Middle frontal gyrus (tissue), 1 donor: ENCODE data around the gene MCTP2.
A peak's percentile ranks its signal among the peaks of the same experiment; 100 is the strongest.

Experiments used
- DNase-seq: peaks from one replicate; pipeline ENCODE4 v3.0.0-alpha.2; 2015; ENCODE audit warnings: low spot score; ENCODE audit errors: extremely low spot score

MCTP2 gene

DNA sequence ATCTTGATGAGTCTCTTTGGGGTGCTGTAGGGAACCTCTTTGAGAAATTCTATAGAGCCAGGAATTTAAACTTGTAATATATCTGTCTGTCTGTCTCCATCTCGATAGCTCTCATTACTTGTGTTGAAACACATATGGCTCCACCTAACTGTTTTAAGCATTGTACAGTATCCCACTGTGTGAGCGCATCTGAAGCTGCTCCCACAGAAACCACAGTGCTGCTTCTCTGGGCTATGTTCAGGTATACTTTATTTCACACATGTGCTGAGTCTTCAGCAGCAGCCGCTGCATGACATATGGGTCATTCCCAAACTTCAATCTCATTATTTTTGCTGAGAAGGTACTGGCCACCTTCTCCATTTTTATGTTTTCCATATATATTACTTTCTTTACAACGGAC, 63.9 kb downstream of the MCTP2 start:
- DNase-seq = no peak

DNA sequence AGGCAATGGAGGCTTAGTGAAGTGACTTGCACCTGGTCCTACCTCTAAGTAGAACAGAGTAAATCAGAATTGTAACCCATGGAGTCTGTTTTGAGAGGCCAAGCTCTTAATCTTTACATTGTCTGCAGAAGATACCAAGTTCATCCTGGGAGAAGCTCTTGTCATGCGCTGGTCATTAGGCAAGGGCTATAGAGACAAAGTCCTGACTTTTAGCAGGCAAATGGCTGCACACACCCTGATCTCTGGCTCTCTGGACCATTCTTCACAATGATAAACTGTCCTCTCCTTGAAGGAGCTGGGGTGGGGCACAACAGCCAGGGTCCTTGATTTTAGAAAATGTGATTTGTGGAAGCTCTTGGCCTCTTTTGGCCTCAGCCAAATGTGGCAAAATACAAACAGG, 65.4 kb downstream of the MCTP2 start:
- DNase-seq = no peak

DNA sequence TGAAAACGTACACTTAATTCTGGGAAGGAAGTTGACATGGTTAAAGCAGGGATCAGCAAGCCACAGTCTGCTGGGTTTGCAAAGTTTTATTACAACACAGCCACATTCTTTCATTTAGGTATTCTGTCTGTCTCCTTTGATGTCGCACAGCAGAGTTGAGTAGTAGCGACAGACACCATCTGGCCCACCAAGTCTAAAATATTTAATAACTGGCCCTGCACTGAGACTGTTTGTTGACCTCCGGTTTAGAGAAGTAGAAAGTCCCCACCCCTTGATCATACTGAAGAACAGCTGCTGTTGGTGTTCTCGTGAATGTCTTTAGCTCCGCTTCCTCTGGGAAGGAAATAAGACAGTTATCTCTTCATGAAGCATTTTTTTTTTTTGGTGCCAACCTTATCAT, 66.2 kb downstream of the MCTP2 start:
- DNase-seq = no peak

DNA sequence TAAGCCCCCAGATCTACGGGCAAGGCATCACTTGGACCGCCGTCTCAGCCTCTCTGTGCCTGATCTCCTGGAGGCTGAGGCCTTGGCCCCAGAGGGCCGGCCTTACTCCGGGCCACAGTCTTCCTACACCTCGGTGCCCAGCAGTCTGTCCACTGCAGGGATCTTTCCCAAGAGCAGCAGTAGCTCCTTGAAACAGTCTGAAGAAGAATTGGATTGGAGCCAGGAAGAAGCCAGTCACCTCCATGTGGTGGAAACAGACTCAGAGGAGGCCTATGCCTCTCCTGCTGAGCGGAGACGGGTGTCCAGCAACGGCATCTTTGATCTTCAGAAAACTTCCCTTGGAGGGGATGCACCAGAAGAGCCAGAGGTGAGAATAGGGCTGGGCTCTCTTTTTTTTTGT, 67.0 kb downstream of the MCTP2 start:
- DNase-seq = no peak

DNA sequence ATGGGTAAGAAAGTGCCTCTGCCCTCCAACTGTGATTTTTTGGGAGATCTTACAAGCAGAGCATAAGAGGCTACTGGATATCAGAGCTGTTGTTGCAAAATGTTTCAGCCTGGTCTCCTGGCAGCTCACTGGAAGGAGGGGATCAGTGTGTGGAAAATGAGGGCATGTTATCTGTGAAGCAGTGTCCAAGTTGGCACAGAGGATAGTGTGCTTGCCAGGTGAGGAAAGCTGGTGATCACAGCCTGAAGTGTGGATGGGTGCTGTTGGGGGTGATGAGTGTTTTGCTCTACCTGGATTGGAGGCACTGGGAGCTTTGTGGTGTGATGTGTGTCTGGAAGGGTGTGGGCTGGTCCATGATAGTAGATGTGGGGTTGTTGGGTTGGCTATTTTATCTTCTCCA, 69.3 kb downstream of the MCTP2 start:
- no peak for DNase-seq

DNA sequence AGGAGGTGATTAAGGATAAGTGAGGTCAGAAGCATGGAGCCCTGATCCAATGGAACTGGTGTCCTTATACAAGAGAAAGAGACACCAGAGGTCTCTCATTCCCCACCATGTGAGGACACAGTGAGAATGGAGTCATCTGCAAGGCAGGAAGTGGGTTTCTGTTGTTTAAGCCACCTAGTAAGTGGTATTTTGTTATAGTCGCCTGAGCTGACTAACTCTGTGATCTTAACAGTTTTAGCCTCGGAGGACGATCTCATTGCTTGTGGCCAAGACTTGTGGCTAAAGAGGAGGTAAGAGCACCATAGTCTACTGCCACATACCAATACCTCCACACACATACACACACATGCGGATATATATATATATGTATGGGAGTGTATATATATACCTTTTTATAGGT, 73.8 kb downstream of the MCTP2 start:
- DNase-seq = no peak

DNA sequence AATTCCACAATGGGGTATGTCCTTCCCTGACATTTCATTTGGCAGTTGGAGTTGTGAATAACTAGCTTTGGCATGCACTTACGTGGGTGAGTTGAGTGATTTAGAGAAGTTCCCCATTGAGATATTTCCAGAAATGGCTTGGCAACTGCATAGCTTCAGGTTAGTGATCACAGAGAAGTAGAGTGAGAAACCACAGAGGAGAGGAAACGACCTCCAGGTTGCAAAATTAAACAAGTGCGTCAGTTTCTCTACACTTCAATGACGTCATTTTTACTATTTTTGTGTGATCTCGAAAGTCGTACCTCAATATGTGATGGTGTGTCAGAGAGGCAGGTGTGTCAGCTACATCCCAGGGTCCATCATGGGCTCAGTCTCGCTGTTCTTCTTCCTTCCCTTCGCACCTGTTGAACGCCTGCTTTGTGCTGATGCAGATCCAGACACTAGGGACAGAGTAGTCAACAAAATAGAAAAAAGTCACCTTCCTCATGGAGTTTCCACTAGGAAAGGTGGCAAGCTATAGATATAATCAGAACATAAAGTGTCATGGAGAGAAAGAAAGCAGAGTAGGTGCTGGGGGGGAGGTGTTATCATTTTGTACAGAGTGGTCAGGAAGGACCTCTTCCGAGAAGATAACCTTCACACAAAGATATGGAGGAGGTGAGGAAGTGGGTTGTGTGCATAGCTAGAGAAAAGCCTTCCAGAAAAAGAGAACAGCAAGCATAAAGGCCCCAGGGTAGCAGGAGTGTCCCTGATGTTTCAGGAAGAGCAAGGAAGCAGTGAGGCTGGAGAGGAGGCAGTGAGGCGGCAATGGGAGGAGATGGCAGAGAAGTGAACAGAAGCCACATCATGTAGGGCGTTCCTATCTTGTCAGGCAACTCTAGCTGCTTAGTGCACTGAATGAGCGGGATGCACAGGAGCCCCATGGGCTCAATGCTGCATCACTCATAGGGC, 75.6 kb downstream of the MCTP2 start:
- DNase-seq = no peak

DNA sequence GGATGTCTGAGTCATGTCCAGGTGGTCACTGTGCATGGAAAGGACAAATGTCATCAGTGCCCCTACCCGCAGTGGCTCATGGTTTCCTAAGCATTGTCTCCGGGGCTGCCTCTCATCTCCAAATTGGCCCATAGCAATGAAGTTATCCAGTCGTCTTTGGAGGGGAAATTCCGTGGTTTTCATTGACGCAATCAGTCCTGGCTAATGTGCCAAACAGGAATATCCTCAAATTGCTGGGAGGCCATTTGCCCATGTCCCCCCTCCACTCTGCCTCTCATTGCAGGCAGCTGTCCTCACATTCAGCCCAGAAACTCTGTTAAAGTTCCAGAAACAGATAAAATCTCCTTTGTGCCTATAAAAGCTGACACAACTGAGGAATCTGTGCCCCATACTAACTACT, 81.6 kb downstream of the MCTP2 start:
- no peak for DNase-seq

DNA sequence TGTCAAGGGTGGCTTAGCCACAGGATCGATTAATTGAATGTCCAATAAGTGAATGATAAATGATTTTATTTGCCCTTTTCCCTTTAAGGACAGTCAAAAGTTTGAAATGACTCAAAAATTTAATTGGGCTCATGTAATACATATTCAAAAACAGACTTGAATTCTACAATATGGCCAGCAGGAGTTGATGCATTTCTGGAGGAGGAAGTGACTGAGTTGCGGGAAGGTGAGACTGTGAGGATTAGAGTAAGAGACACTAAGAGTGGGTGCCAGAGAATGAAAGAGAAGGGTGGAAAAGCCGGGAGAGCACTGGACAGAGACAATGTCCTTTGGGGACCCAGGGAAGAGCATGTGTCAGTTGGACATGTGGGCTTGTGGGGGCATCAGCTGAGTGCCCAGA, 83.3 kb downstream of the MCTP2 start:
- no peak for DNase-seq

DNA sequence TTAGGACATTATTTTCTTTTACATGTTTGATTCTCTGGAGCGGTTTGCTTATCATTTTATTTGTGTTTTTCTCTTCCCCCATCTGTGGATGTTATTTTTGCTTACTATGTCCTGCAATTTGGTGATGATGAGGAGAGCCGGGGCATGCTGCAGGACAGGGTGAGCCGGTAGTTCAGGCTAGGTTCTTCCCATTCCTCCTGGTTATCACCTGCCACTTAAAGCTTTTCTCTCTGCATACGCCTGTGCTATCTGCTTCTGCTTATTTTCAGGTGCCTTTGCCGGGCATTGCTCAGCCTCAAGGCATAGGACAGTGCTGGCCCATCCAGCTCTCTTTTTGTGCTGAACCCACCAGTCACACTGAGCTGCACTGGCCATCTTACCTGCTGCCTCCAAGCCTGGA, 85.8 kb downstream of the MCTP2 start:
- DNase-seq = no peak

DNA sequence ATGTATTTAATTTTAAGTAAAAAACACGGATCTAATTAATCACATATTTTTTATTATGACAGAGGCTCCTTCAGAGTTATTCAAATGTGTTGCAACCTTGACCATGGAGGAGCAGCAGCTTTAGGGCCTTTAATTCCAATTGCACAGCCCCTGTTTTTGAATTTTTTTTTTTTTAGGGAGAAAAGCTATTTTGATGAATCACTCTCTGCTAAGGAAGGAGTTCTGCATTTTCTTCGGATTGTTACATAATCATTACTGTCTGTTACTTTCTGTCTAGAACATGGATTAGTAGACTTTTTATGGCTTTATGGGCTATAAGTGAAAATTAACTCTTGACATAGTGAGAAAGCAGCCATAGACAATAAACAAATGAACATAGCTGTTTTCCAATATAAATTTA, 90.8 kb downstream of the MCTP2 start:
- DNase-seq = no peak

DNA sequence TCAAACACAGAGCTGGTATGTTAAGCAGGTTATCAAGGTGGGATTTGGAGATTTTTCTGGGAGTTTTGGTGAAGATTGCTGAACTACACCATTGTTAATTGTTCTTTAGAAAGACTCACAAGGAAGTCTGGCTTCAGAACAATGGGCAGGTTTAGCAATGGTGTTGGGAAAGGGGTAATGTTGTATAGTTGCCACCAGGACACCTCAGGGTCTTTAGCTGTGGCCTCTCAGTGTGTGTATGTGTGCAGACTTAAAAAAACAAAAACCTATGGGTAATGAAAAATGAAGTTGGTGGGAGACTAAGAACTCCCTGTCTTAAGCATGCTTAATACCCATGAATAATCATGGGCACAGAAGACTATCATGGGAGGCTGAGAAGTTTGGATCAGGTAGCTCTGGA, 91.7 kb downstream of the MCTP2 start:
- no peak for DNase-seq

DNA sequence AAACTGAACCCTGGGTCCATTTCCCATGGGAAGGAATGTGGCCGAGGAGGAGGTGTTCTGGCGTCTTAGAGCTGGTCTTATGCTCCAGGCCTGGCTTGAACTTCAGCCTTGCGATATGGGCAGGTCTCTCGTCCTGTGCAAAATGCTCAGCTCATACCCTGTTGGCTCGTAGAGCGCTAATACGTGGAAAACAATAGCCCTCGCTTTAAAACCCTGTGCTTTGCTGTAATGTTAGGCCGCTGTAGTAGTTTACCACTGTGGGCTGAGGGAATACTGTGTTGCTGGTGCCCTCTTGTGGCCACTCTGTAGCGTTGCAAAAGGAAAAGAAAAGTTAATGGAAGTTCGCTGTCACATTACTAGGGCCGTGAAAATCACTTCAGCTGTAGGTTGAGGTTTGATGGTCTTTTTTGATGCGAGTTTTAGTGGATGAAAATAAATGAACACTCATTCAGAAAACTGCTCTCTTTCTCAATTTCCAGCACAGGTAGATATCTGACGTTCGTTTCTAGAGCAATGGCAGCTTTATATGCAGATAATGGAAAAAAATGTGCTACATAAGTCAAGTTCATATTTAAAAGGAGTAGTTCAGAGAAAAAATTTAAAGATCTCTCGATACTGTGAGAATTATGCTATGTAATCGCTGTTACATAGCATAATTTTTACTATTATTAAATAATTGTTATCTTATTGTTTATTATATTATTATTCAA, 92.9 kb downstream of the MCTP2 start:
- DNase-seq = peak; percentile 13

DNA sequence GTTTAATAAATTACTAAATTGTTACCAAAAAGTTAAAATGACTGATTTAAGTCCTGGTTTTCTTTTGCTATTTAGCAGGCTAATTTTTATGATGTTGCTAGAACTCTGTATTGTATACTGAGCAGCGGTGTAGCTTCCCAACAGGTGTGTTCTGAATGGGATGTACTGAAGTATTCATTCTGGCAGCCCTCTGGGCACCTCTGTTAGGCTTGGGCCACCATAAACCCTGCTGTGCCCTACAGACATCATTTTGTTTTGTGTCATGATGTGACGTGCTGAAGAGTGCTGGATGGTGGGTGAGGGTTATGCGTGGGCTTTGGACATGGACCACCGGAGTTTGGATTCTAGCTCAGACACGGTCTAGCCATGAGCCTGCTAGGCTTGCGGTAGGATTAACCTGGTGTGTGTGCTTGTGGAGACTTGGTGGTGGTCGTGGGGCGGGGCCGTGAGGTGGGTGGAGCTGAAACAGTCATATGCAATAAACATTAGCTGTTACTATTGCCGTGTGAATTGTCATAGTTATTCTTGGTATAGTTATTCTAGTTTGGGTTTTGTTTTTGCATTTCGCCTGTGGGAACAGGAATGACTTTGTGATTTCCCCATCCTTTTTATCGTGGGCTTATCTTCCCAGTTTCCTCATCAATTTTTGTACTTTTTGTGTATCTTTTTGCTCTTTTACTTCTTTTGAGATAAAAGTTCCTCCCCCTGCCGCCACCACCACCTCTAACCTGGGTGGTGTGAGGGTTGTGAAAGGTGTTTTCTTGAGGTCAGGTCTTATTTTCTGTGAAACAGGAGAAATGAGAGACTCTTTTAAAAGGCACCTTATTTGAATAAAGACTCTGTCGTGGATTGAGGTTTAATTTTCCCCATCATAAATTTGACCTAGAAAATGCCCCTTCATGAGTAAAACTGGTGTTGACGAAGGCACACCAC, 93.7 kb downstream of the MCTP2 start:
- no peak for DNase-seq

DNA sequence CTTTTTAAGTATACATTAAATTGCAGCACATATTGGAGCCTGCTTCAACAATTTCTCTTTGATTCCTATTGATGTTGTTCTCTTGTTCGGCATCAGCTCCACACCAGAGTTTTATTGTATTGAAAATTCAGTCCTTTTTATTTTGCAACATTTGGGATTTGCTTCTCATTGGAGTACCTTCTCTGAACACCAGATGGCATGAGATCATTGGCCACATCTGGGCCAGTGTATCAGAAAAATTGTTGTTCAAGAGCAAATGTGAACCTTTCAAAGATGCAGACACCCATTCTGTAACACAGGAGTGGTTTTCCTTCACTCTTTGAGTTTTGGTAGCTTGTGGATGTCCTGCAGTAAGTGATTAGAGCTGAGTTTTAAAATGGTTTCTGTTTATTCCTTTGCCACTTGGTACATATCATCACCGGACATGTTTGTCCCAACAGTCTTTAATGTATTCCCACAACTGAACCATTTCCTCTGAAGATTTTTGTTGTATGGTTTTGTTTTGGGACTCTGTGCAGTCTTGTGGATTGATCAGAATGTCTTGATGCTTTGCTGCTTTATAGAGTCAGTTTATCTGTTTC, 96.1 kb downstream of the MCTP2 start:
- DNase-seq = no peak

DNA sequence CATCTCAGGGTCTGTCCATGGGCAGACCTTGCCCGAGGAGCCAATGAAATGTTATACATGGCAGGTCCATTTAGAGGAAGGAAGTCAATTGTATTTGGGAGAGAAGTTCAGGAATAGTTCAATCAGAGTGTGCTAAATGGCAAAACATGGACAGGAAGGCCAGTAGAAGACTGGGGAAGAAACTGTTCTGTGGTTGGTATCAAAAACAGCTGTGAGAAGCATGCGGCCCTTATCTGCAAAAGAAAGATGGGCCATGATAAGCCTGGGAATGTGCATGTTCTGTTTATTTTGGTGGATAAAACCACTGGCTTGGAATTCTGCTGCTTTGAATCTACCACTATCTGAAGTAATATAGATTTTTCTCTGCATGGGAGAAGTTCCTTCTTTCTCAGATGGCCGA, 100.4 kb downstream of the MCTP2 start:
- no peak for DNase-seq

DNA sequence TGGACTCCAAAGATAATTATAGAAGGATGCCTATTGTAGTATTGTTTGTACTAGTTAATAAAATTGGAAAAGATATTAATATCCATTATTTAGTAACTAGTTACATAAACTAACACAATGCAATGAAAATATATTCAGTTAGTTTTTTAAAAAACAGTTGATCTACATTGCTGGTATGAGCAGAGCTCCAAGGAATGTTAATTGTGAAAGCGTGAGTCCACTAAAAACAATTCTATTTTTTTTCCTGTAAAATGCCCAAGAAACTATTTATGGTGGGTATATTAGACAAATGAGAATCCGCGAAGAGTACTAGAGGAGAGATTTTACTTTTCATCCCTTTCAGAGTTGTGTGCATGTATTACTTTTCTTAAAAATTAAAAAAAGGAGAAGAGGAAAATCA, 104.3 kb downstream of the MCTP2 start:
- DNase-seq = no peak

DNA sequence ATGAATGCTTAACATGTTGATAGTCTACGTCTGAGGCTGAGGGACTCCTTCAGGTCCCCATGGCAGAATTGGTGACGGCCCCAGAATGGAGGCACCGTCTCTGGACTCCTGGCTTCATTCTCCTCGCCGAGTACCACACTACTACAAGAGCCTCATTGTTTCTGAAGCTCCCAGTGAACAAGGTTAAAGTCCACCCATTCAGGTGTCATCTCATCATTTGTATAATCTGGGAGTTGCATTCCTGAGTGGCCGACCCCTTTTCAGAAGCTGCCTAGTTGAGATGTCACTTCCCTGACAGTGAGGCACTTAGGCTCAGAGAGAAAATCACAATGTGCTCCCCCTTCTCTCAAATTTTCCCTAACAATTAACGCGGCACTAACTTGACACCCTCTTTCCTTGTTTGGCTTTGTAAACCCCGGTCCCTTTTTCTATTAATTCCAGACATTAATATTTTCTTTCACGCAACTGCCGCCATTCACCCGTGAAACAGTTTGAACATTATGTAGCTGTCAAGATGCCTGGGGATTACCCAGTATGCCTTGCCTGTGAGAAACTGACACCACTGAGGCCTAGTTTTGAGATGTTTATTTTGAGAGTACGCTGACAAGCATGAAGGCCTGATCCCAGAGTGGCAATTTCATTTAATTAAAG, 105.6 kb downstream of the MCTP2 start:
- no peak for DNase-seq

DNA sequence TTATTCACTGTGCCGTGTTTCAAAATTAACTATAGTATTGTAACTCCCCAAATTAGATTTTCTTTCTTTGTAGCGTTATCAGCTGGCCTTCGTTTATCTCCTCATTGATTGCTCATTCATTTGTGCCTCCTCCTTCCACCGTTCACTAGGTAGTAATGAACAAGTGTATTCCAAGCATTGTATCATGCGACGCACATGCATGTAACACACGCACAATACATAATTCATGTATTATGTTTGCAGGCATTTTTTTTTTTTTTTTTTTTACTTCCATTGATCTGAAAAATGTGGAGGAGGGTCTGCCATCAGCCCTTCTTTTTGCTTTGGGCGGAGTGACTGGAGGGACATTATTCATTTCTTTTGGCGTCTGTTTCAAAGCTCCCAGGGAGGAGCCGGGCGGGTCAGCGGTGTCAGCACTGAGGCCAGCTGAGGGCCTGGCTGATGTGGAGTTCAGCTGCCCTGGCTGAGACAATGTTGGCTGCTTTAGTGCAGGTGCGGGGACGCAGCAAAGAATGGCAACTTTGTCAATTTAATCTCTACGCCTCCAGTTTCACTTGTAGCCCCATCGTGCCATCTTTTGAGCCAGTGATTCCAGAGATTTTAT, 107.0 kb downstream of the MCTP2 start:
- DNase-seq = no peak

DNA sequence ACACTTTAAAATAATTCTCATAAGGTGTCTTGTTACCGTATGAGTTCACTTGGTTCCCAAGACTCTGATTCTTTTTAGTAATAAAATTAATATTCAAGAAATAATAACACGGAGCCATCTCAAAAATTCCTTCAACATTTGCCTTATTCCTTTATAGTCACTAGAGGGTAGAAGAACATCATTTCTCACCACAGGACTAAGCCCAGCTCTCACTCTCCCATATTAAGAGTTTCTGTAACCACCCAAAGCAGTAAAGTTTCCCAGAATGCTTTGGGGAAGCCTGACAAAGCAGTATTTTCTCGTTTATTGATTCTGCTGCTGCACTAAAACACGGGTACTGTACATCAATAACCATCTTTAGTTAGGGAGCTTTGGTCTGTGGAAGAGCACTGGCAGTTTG, 114.9 kb downstream of the MCTP2 start:
- DNase-seq = no peak
